ENCODE results near the gene FUZ.

GRCh38 chr19:49848938-49849337 lies 35.8 kb upstream of the FUZ start:
- TF ChIP-seq CTCF (IDR thresholded peaks at IDR 0.05) (no peak), POLR2A (IDR thresholded peaks at IDR 0.05) (no peak)
